Subcutaneous abdominal adipose tissue (tissue), 5 donors: ENCODE measurements around the gene MYL6B.

ENCODE experiments used
- H3K27ac ChIP-seq: one replicate; pipeline ENCODE4 v1.7.0; 2013; ENCODE audit warnings: low read depth, mild to moderate bottlenecking, inconsistent platforms, low read length, moderate library complexity
- H3K27me3 ChIP-seq, 5 donors: one replicate each; pipeline ENCODE4 v1.7.0; 2013; ENCODE audit warnings: low read length in 5 of 5, inconsistent platforms in 1 of 5; ENCODE audit not compliant: control insufficient read depth in 5 of 5, insufficient read depth in 4 of 5
- H3K36me3 ChIP-seq, 5 donors: one replicate each; pipeline ENCODE4 v1.7.0; 2013; ENCODE audit warnings: low read length in 5 of 5; ENCODE audit not compliant: control insufficient read depth in 5 of 5, insufficient read depth in 5 of 5
- H3K4me1 ChIP-seq, 5 donors: one replicate each; pipeline ENCODE4 v1.7.0; 2013; ENCODE audit warnings: low read length in 5 of 5, mild to moderate bottlenecking in 3 of 5, moderate library complexity in 1 of 5; ENCODE audit not compliant: control insufficient read depth in 5 of 5, insufficient read depth in 5 of 5
- H3K4me3 ChIP-seq, 5 donors: one replicate each; pipeline ENCODE4 v1.7.0; 2013; ENCODE audit warnings: low read length in 5 of 5, low read depth in 1 of 5
- H3K9ac ChIP-seq, 5 donors: one replicate each; pipeline ENCODE4 v1.7.0; 2013; ENCODE audit warnings: low read length in 5 of 5, mild to moderate bottlenecking in 4 of 5, moderate library complexity in 3 of 5
- H3K9me3 ChIP-seq, 5 donors: one replicate each; pipeline ENCODE4 v1.7.0; 2013; ENCODE audit warnings: low read length in 5 of 5; ENCODE audit not compliant: control insufficient read depth in 5 of 5
- donor health status: healthy.
- donor health status: healthy.
- donor health status: healthy.
- donor health status: healthy.
- donor health status: healthy.

MYL6B gene

DNA sequence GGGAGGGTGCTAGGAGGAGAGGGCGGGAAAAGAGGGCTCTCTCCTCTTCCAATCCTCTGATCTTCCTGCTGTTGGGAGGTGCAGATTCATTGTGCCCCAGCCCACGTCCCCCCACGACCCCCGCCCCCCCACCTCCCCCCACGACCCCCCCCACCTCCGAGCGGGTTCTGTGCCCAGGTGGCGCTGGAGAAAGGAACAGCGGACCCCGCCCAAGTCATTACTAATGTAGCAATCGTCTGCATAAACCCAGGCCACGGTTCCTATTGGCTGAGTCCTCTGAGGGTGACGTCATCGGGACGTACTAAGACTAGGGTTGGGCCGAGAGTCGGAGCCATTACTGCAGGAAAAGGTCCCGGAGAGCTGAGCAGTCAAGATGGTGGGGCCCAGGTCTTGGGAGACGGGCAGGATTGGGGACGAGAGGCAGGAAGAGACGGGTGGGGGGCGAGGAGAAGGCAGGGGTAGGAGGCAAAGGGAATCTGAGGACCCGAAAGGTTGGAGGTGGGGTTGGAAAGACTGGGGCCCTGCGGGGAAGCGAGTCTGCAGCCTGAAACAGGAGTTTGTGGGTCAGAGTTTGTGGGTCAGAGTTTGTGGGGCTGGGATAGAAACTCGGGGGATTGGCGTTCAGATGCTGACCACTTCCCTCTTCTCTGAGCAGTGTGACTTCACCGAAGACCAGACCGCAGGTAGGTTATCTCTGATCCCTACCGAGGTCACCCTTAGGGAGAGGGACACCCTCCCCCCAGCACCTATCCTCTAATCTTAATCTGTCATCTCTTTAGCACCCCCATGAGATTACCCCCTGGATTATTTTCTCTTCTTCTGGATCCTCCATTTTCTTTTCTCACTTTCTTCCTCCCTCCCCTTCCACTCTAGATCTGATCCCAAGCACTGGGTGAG is 5.9 kb downstream of the MYL6B start, which contains the start of gene MYL6:
TSS of gene MYL6 (plus strand) at position 331 of the 897 bp plus-strand sequence. CDS start at position 374, 43 bp downstream.
- Histone ChIP-seq H3K4me3 (peak within 1 kb of the TSS; percentile 93 to 98 (median 97)), H3K36me3 (peaks cover 0 to 38% (median 38%) of the 10 kb centered on the region in 5 donors), H3K9me3 (no peaks in the 10 kb centered on the region), H3K27me3 (no peaks in the 10 kb centered on the region), H3K9ac (peak within 1 kb of the TSS; percentile 93 to 99 (median 96)), H3K4me1 (peaks cover 18 to 47% (median 46%) of the 10 kb centered on the region in 5 donors), H3K27ac (peak within 1 kb of the TSS; percentile 98)

DNA sequence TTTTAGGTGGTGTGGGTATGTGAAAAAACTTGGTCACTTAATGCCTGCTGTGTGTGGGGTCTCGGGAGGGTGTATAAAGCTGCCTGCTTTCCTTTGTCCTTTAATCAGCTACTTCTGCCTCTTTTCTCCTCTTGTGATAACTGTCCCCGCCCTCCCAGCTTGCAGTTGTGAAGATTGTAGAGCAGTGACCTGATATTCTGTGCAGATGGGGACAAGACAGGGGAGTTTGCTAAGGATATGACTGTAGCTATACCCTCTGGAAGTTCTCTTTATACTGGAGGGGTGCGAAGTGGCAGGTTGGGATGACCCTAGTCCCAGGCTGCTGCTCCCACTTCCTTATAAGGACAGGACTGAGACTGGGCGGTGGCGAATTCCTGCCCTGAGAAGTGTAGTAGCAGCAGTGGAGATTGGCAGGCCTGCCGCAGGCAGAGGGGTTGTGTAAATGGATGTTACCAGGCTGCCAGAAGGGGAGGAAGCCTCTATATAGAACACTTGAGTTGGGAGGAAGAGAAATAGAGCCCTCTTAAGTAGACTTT is 6.6 kb downstream of the MYL6B start:
- H3K4me3 ChIP-seq = peak overlapping the region; percentile 93 to 98 (median 97)
- H3K9ac ChIP-seq = peak overlapping the region; percentile 93 to 99 (median 96)
- no peaks in the 10 kb centered on the region for H3K27me3 ChIP-seq
- H3K4me1 ChIP-seq = peaks cover 18 to 47% (median 43%) of the 10 kb centered on the region in 5 donors
- H3K27ac ChIP-seq = peak overlapping the region; percentile 98
- H3K9me3 ChIP-seq = no peaks in the 10 kb centered on the region
- H3K36me3 ChIP-seq = peaks cover 0 to 45% (median 45%) of the 10 kb centered on the region in 5 donors

DNA sequence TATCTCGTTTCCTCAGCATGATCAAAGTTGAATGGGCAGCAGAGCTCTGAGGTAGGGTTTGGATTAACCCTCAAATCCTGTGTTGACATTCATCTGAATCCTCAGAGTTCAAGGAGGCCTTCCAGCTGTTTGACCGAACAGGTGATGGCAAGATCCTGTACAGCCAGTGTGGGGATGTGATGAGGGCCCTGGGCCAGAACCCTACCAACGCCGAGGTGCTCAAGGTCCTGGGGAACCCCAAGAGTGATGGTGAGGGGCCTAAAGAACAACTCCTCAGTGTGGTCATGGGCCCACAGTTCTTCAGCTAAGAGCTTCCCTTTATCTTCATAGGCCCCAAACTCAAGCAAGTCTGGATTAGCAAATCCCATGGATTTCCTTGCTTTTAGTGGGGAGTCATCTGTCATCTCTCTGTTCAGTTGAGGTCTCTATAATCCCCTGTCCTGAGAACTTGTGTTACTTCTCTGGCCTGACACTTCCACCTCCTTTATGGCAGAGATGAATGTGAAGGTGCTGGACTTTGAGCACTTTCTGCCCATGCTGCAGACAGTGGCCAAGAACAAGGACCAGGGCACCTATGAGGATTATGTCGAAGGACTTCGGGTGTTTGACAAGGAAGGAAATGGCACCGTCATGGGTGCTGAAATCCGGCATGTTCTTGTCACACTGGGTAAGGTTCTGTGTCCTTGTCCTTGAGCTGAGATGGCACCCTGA is 7.2 kb downstream of the MYL6B start:
- Histone ChIP-seq H3K9ac (peak overlapping the region; percentile 93 to 99 (median 96)), H3K4me3 (peak overlapping the region; percentile 93 to 98 (median 97)), H3K27me3 (no peaks in the 10 kb centered on the region), H3K36me3 (peaks cover 0 to 51% (median 50%) of the 10 kb centered on the region in 5 donors), H3K9me3 (no peaks in the 10 kb centered on the region), H3K4me1 (peaks cover 18 to 47% (median 43%) of the 10 kb centered on the region in 5 donors), H3K27ac (peak overlapping the region; percentile 98)

DNA sequence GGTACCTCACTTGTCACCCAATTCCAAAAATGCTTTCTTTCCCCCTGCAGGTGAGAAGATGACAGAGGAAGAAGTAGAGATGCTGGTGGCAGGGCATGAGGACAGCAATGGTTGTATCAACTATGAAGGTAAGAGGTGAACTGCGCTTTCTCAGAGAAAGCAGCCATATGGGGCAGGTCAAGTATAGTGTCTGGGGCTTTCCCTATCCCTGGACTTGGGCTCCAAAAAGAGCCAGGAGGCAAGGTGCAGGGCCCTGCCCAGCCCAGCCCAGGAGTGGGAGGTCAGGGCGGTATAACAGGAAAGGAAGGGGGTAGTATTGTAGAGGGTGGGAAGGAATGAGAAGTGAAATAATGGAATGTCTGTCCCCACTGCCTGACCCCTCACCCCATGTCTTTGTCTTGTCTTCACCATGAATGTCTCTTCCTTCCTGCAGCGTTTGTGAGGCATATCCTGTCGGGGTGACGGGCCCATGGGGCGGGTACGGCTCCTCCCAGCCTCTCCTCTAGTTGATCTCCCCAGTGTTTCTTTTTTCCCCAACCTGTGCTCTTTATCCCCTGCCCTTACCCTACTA is 7.9 kb downstream of the MYL6B start:
- Histone ChIP-seq H3K4me1 (peaks cover 18 to 49% (median 45%) of the 10 kb centered on the region in 5 donors), H3K36me3 (peaks cover 0 to 58% (median 56%) of the 10 kb centered on the region in 5 donors), H3K27ac (peak overlapping the region; percentile 98), H3K27me3 (no peaks in the 10 kb centered on the region), H3K9me3 (no peaks in the 10 kb centered on the region), H3K9ac (peak overlapping the region; percentile 93 to 99 (median 96)), H3K4me3 (peak overlapping the region; percentile 93 to 98 (median 97))

DNA sequence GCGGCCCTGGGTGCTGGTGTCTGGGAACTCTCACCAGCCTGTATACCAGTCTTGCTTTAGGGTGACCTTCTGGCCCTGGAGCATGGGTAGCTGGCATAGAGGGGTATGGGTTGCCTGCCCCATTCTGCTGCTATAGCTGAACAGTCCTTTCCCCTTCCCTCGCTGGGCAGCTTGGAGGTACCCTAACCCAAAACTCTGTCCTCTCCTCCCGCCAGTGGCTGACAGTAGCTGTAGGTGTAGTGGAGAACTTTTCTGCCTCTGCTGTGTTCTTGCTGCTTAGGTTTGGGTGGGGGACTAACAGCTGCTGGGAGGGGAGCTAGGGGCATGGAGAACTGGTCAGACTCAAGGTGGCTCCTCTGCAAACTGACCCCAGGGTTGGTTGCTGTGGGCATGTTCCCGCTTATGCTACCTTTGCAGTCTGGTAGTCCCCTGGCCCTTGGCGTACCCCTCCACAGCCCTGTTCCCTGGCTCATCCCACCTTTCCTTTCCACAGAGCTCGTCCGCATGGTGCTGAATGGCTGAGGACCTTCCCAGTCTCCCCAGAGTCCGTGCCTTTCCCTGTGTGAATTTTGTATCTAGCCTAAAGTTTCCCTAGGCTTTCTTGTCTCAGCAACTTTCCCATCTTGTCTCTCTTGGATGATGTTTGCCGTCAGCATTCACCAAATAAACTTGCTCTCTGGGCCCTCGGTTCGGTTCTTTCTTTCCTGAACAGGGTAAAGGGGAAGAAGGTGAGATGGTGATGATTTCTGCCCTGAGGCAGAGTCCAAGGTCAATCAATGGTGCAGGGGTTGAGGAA is 8.7 kb downstream of the MYL6B start:
- peak overlapping the region; percentile 93 to 99 (median 96) for H3K9ac ChIP-seq
- no peaks in the 10 kb centered on the region for H3K9me3 ChIP-seq
- H3K36me3 ChIP-seq = peaks cover 0 to 66% (median 63%) of the 10 kb centered on the region in 5 donors
- H3K4me3 ChIP-seq = peak overlapping the region; percentile 93 to 98 (median 97)
- H3K4me1 ChIP-seq = peaks cover 18 to 54% (median 46%) of the 10 kb centered on the region in 5 donors
- H3K27ac ChIP-seq = peak overlapping the region; percentile 98
- no peaks in the 10 kb centered on the region for H3K27me3 ChIP-seq

DNA sequence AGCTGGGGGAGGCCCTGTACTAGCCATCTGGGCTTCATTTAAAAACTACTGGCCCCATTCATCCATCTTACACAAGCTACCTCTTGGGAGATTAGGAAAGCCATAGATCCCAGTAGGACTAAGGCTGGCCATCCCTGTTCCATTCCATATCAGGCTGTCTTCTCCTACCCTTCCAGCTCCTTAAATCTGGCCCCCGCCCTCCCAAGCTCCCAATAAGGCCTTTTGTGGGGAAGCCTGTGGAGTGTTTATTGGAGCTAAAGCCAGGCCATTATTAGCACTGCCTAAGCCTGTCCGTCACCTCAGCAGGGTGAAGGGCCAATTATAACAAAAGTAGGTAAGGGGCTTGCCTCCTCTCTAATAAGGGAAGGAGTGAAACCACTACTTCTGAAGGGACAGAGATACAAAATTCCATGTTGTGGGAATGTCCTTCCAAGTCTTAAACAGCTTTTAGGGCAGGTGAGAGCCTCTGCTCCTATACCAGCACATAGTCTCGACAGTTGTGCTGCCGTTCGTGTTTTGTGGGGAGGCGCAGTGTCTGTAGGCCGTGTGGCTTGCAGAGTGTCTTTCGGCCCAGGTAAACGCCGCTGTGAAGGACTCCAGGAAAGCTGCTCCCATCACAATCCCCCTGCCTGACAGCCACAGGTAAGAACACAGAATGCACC is 9.4 kb downstream of the MYL6B start:
- H3K9ac ChIP-seq = peak overlapping the region in 3 of 5 donors; percentile 93 to 99 (median 98)
- H3K9me3 ChIP-seq = no peaks in the 10 kb centered on the region
- peaks cover 18 to 54% (median 45%) of the 10 kb centered on the region in 5 donors for H3K4me1 ChIP-seq
- H3K36me3 ChIP-seq = peaks cover 0 to 73% (median 68%) of the 10 kb centered on the region in 5 donors
- peak overlapping the region in 2 of 5 donors; percentile 93 to 97 for H3K4me3 ChIP-seq
- no peaks in the 10 kb centered on the region for H3K27me3 ChIP-seq
- H3K27ac ChIP-seq = peak overlapping the region; percentile 98

DNA sequence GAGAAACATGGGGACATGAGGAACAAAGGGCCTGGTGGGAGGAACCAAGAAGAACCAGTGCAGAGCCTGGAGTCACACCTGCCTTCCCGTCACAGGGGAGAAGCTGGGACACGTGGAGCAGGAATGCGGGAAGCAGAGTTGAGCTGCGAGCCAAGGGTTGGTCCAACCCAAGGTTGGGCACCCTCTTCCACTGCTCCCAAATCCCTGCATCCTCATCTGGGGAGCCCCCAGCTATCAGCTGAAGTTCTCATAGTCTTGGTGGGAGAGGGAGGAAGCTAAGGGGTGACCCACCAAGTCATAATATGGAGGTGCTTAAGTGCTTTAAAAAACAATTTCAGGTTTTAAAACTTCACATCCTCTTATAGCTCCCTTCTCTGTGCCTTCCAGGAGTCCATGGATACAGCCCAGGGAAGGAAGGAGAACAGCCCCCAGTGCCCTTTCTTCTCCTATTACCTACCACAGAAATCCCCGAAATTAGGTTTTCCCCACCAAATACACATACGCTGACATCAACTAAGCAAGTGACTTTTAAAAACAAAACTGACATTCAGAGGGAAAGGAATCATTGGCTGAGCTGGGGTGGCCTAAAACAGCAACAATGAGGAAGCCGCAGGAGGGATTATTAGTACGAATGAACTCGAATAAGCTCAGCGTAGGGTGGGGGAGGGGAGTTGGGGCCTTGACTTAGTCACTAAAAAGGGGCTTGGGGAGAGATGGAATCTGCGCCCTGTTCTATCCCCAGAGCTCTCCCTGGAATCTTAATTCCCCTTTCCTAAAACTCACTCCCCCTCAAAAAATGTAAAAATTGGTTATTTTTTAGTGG is 10.3 kb downstream of the MYL6B start:
- Histone ChIP-seq H3K9me3 (no peaks in the 10 kb centered on the region), H3K36me3 (peaks cover 0 to 81% (median 73%) of the 10 kb centered on the region in 5 donors), H3K4me3 (no peak overlapping the region), H3K27ac (peak overlapping the region; percentile 33), H3K4me1 (peaks cover 18 to 46% (median 37%) of the 10 kb centered on the region in 5 donors), H3K27me3 (no peaks in the 10 kb centered on the region), H3K9ac (no peak overlapping the region)

DNA sequence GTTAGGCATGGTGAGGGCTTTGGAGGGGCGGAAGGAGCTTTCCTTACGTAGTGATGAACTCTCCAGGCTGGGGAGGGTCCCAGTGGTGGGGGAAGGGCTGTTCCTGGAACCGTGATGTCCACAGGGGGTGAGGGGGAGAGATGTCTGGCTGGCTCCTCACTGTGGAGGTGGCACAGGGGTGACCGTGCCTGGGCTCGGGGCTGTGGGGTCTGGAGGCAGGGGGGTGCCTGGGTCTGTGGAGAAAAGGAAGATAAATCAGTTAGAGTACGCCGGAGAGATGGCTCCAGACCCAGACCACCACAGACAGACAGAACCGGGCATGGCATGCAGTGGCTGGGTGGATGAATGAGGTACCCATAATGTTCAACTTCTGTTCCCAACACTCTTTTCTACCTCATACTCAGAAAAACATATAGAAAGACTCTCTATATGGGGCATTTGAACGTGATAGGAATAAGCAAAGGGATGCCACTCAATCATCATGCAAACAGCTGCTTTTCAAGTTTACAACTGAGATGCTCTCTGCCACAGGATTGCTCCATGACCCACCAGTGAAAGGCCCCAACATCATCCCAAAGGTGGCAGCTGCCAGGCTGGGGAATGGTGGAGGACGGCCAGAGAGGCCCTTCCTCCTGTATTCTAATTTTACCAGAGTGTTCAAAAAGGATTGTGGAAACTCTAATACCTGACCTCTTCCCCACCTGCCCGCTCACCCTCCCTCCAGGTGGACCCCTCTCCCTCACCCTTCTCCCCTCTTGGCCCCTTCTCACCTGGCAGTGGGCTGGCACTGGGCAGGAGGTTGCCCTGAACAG is 11.4 kb downstream of the MYL6B start:
- Histone ChIP-seq H3K36me3 (peaks cover 0 to 90% (median 79%) of the 10 kb centered on the region in 5 donors), H3K27ac (peak overlapping the region; percentile 33), H3K9me3 (no peaks in the 10 kb centered on the region), H3K4me3 (no peak overlapping the region), H3K27me3 (no peaks in the 10 kb centered on the region), H3K9ac (no peak overlapping the region), H3K4me1 (peaks cover 18 to 40% (median 36%) of the 10 kb centered on the region in 5 donors)
